ENCODE results near the gene ADAMTS3.

Gene ADAMTS3

GRCh38 chr4:72358483-72358882 is 210.5 kb downstream of the ADAMTS3 start:
- FAIRE-seq: no peak
- DNase-seq (ENCODE audit: insufficient read length, low spot score): no peak

DNA sequence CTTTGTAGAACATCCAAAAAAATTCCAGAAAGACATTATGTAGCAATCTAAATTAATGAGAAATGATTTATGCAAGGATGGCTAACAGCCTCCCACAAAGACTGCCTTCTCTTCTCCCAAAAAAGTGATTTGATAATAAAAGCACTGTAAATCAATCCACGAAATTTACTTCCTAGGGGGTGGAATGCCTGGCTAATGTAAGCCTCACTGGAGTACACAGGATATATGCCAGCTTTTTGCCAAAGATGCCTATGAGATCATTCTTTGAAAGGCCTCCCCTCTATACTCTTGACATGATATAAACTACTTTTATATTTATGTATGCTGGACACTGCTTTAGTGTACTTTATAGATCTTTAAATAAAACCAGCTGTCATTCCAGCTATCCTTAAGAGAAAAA is 211.1 kb downstream of the ADAMTS3 start:
- no peak for FAIRE-seq
- no peak for DNase-seq (ENCODE audit: insufficient read length, low spot score)

GRCh38 chr4:72352711-72353110 is 216.3 kb downstream of the ADAMTS3 start:
- FAIRE-seq (no peak), DNase-seq (ENCODE audit: insufficient read length, low spot score) (no peak)

DNA sequence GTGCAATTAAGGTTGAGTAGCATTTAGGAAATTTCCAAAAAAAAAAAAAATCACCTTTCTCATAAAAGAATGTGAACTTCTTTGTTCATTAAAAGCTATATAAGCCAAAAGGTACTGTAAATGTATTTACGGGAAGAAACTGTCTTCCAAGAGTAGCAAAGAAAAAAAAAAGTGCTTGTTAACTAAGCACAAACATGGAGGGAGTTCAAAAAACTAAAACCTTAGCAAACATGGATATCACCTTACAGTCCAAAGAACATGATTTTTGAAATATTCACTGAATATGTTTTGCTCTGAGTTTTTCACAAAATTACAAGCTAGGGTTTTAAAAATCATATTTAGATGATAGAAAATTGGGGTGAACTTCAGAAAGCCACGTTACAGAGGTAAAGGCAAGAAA is 217.5 kb downstream of the ADAMTS3 start:
- FAIRE-seq (no peak), DNase-seq (ENCODE audit: insufficient read length, low spot score) (no peak)

DNA sequence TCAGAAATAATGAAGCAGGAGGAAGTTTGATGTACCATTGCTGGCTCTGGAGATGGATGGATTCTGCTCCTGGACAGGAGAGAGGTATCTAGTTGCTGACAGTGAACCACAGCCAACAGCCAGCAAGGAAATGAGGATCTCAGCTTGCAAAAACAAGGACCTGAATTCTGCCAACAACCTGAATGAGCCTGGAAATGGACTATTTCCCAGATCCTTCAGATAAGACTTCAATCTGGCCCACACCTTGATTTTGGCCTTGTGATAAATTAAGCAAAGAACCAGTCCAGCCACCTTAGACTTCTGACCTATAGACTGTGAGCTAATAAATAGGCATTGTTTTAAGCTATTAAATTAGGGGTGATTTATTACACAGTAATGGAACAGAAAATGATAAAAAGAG is 220.3 kb downstream of the ADAMTS3 start:
- no peak for FAIRE-seq
- no peak for DNase-seq (ENCODE audit: insufficient read length, low spot score)

DNA sequence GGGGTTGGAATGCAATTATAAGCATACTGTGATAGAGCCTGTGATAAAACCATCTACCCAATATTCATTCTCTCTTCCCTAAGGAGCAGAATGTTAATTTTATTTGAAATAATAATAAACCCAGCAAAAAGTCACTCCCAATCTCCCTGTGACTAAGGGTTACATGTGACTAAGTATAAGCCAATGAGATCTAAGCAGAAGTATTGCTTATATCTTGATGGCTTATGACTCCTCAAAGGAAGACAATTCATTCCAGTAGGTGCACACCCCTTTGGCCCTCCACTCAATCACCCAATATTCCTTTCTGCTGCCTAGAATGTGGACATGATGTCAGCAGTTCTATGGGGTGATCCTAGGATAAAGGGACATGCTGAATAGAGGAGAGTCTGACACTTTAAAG is 224.6 kb downstream of the ADAMTS3 start:
- DNase-seq (ENCODE audit: insufficient read length, low spot score) (no peak), FAIRE-seq (no peak)

- FAIRE-seq (no peak), DNase-seq (ENCODE audit: insufficient read length, low spot score) (no peak)
Measured at GRCh38 chr4:72341432-72341820, 227.6 kb downstream of the ADAMTS3 start.

GRCh38 chr4:72340803-72341431 is 228.1 kb downstream of the ADAMTS3 start:
- no peak for DNase-seq (ENCODE audit: insufficient read length, low spot score)
- no peak for FAIRE-seq

- no peak for DNase-seq (ENCODE audit: insufficient read length, low spot score)
- no peak for FAIRE-seq
Measured at GRCh38 chr4:72338060-72338459, 231.0 kb downstream of the ADAMTS3 start.

DNA sequence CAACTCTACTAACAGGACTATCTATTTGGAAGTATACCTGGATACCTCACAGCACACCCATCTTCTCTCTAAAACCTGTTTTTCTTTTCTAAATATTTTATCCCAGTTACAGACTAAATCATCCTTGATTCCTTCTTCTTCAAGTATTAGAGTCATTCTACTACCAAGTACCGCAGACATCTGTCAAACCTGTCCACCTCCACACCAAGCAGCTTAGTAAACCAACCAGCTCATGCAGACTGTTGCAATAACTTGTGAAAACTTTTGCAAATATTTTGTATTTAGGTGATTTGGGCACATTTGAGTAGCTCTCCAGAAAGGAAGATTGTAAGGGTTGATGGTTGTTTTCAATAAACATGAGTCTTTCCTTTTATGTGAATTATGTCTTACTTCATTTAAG is 238.6 kb downstream of the ADAMTS3 start:
- FAIRE-seq: no peak
- no peak for DNase-seq (ENCODE audit: insufficient read length, low spot score)

GRCh38 chr4:72326692-72327632 is 242.1 kb downstream of the ADAMTS3 start:
- FAIRE-seq (no peak), DNase-seq (ENCODE audit: insufficient read length, low spot score) (no peak)

- DNase-seq (ENCODE audit: insufficient read length, low spot score): no peak
- FAIRE-seq: no peak
Measured at GRCh38 chr4:72325215-72325614, 243.8 kb downstream of the ADAMTS3 start.

DNA sequence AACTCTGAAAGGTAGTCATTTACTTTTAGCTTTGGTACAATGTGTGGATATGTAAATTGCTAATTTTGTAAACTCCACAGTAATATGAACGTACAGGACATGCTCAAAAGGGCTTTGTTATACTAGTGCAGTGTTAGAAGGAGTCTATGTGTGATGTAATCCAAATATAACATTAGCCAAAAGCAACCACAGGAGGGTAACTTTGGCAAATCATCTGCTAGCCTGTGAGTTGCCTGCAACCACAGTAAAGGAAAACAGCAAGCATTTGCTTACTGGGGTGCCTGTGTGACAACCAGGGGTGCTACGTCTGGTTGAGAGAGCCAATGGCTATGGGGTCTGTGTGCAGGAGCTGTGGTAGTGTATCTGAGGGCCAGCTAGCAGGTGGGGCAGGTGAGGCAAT is 245.8 kb downstream of the ADAMTS3 start:
- FAIRE-seq (no peak), DNase-seq (ENCODE audit: insufficient read length, low spot score) (no peak)

- FAIRE-seq (no peak), DNase-seq (ENCODE audit: insufficient read length, low spot score) (no peak)
Measured at GRCh38 chr4:72320223-72320948, 248.6 kb downstream of the ADAMTS3 start.

GRCh38 chr4:72319601-72320021 is 249.4 kb downstream of the ADAMTS3 start:
- DNase-seq (ENCODE audit: insufficient read length, low spot score) (no peak), FAIRE-seq (no peak)

- FAIRE-seq (no peak), DNase-seq (ENCODE audit: insufficient read length, low spot score) (no peak)
Measured at GRCh38 chr4:72318421-72319170, 250.4 kb downstream of the ADAMTS3 start.

GRCh38 chr4:72314869-72315268 is 254.2 kb downstream of the ADAMTS3 start:
- no peak for FAIRE-seq
- no peak for DNase-seq (ENCODE audit: insufficient read length, low spot score)

DNA sequence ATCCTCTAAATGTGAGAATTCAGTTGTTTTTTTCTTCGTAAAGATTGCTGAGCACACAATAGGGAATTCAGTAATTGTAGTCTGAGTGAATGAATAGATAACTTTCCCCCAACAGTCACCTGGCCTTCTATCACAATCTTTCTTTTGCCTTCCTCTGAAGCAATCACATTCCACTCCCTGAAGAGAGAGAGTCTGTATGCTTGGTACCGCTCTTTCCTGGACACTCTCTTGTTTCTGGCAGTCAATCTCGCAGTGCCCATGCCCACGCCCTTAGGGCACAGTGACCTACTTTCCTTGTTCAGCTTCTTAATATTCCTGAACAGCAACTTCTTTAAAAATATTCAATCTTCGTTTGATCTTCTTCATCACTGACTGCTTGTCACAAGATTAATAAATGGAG is 255.9 kb downstream of the ADAMTS3 start:
- no peak for FAIRE-seq
- DNase-seq (ENCODE audit: insufficient read length, low spot score): no peak

DNA sequence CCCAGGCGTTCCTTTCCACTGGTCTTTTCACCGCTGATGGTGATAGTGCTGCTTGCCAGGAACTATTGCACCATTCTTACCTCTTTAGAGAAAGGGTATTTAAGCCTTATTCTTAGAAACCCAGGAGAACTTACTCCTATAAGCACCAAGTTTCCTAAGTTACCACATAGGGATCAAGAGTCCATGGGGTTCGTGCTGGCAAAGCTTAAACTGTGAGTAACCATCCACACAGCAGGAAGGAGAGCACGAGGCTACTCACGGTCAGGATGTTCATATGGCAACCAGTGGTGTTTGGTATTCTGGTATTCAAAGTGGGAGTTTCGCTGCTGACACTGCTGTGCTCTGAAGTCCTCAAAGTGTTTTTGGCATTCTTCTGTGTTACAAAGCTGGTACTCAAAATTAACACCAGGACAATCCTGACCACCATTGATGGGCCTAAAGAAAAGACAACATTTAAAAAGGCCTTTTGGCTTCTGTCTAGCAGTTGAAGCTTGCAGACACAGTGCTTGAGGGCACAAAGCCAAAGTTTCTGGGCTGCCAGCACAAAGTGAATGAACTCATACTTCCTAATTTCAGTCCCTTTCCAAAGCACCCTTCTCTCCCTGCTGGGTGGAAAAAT is 256.9 kb downstream of the ADAMTS3 start:
- DNase-seq (ENCODE audit: insufficient read length, low spot score) (no peak), FAIRE-seq (no peak)

DNA sequence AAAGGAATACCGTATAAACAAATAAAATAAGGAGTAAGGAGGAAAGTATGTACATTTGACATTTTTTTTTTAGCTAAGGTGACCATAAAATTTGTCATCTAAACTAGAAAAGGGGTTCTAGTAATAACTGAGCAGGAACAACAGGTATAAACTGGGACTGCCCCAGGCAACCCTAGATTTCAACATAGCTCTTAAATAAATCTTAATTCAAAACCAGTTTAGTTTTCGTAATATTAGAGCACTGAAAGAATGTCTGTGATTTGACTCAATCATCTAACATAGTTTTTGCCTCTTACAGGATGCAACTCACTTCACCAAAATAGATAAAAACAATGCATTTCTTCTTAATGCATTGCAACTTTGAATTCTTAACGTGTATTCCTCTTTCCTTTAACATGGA is 257.7 kb downstream of the ADAMTS3 start:
- no peak for FAIRE-seq
- no peak for DNase-seq (ENCODE audit: insufficient read length, low spot score)

All from GM19239 (cell line).